GM18517 (cell line): ENCODE measurements around the gene BMAL2.
A peak's percentile ranks its signal among the peaks of the same experiment; 100 is the strongest.

ENCODE experiments used
- ATAC-seq: cut with Tn5 transposase; IDR thresholded peaks from one replicate; pipeline ENCODE4 v1.9.1; 2021; ENCODE audit warnings: mild to moderate bottlenecking, moderate library complexity; ENCODE audit not compliant: unreplicated experiment

BMAL2 gene

GRCh38 chr12:27319848-27320247, 12.8 kb upstream of the BMAL2 start:
- ATAC-seq, result no peak

- ATAC-seq, result no peak
Measured at GRCh38 chr12:27324530-27324929, 8.1 kb upstream of the BMAL2 start.

DNA sequence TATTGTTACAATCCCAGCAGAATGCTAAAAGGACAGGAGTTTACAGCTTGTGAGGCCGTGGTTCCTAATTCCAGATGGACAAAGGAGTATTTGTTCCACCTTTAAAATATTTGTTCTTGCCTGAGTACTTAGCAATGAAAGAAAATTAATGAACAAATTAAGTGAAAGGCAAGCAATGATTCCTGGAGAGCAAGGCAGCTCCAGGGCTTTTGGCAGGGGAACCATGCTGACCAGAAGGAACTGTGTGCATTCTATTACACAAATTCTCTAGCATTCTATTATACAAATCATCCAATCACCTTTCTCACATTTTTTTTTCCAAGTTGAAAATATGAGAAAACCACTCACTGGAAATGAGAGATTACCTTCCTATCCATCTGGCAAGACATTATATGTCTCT, 1.8 kb upstream of the BMAL2 start:
- no peak for ATAC-seq

GRCh38 chr12:27331291-27331926, 1.2 kb upstream of the BMAL2 start:
- peak; percentile 55 for ATAC-seq

DNA sequence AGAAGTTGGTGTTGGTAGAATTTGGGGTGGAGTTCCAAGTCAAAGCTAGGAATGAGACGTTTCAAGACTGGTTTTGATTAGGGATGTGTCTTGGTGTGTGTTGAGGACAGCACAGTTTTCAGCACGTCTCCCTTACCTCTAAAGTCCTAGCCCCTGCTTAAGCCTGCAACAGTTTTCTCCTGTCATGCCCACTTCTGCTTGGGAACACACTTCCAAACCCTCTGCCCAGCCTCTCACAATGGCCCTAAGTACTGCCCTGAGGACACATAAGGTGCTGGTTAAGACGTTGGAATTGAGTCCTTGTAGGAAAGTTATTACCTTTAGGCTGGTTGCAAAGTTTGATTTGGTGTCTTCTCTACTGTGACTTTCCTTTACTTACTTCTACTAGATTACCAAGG, 710 bp upstream of the BMAL2 start:
- ATAC-seq, result no peak

- ATAC-seq, result no peak
Measured at GRCh38 chr12:27332407-27332713, 276 bp upstream of the BMAL2 start.

DNA sequence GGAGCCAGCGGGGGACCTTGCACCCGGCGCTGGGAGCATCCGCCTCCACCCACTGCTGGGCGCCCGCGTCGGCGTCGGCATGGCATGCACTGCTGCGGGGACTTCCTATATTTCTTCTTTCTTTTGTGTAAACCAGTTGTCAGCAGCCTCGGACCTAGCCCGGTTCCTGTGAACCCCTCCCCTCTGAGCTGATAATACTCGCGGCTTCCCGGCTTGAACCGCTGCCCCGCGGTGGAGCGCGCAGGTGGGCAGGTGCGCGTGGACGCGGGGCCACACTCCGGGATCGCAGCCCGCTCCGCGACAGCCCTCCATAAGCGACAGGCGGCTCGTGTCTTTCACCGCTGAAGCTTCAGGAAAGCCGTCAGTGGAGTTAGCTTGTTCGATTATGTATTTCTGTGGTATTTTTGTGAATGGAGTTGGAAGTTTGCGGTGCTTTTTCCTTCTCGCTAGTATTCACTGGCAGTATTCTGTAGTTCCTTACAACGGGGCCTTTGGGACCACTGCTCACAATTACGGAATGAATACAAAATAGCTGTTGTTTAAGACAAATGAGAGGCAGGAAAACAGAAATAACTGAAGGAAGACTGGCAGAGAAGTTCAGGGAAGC, 870 bp downstream of the BMAL2 start:
- ATAC-seq, result peak; percentile 27

GRCh38 chr12:27334042-27334720, 1.5 kb downstream of the BMAL2 start:
- no peak for ATAC-seq

DNA sequence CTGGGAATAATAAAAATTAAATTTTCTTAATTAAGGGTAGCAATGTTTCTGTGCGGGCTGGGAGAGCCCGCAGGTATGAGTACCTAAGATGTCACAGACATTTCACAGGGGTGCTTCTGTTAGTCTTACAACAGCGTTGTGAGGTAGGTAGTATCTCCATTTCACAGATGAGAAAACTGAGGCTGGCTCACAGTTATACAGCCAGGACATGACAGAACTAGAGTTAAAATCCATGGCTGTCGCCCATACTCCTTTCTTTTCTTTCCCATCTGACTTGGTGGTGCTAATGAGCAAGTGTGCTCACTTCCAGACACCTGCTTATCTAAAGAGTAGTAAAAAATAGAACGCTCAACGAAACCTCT, 2.1 kb downstream of the BMAL2 start:
- no peak for ATAC-seq

DNA sequence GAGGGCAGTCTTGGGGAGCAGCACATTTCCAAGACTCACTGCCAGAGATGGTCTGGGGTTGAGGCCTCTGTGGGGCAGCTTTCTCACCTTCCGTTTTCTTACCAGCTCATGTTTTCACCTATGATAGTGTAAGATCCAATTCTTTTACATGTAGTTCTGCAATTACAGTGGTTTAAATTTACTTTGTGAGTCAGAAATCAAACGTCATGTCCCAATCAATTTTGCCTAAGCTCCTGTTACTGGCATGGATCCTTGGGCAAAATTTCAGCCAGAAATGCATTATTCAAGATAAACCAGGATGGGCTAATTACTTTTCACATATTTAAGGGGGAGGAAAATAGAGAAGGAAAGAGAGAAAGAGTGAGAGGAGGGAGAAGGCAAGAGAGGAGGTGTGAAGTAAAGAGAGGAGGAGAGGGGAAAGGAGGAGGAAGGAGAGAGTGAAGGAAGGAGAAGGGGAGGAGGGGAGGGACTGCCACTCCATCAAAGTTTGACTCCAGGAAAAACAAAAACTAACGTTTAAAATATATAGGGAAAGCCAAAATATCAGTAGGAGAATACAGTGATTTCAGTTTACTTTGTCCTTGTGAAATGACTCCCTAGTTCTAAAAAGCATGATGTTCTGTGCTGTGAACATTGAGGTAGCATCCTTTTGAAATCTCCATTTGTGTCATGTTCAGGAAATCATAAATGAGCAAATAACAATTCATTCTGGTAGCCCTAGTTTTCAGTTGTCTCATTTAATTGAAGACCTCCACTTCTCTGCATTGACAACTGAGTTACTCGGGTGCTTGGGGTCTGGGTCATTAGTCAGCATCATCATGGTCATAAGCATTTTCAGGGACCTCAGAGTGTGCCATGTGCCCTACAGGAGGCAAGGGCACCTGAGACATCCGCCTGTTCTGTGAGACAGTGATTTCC, 3.0 kb downstream of the BMAL2 start:
- no peak for ATAC-seq

DNA sequence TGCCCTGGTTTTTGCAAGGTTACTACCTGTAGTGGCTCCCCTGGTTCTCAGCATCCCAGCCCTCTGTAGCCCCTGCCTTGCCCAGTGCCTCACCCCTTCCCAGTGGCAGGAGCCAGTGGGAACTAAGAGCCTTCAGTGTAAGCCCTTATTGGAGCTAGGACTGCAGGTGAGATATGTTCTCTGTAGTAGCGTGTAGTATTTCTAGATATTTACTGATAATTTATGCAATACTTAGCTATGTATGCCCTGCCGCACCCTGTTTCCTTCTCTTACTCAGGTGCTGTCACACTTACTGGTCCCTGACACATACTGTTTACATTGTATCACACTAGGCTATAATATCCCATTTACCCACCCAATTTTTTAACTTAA, 3.6 kb downstream of the BMAL2 start:
- no peak for ATAC-seq

DNA sequence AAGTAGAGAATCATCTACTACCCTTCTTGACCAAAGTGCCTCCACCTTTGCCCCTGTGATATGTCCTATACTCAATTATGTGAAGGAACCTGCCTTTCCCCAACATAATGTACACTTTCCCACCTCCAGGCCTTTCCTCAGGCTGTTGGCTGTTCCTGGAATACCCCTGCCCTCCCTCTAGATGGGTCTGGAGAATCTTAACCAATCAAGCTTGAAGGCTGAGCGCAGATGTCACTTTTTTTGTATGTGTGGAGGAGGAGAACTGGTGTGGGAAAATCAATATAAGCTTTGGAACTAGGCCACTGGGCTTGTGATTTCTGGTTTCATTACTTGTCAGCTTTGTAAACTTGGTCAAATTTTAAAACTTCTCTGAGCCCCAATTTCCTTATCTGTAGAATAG, 4.7 kb downstream of the BMAL2 start:
- ATAC-seq, result no peak

- ATAC-seq, result no peak
Measured at GRCh38 chr12:27338473-27338872, 5.8 kb downstream of the BMAL2 start.

- ATAC-seq, result no peak
Measured at GRCh38 chr12:27340971-27341370, 8.3 kb downstream of the BMAL2 start.

DNA sequence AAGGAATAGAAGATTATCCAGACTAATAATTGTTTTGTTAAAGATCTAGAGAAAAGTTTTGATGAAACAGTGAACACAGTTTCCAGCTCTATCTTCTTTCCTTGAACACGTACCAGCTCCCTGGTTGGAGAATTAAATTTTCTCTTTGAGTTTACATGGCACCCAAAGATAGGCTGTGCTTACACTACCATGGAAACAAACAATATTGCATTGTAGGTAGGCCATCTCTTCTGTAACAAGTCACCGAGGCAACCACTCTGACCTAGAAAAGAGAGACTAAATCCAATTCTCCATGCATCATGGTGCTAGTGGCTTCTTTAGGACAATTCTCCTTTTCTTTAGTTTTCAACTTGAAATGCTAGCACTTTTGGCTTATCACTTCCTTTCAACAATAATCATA, 9.9 kb downstream of the BMAL2 start:
- no peak for ATAC-seq

DNA sequence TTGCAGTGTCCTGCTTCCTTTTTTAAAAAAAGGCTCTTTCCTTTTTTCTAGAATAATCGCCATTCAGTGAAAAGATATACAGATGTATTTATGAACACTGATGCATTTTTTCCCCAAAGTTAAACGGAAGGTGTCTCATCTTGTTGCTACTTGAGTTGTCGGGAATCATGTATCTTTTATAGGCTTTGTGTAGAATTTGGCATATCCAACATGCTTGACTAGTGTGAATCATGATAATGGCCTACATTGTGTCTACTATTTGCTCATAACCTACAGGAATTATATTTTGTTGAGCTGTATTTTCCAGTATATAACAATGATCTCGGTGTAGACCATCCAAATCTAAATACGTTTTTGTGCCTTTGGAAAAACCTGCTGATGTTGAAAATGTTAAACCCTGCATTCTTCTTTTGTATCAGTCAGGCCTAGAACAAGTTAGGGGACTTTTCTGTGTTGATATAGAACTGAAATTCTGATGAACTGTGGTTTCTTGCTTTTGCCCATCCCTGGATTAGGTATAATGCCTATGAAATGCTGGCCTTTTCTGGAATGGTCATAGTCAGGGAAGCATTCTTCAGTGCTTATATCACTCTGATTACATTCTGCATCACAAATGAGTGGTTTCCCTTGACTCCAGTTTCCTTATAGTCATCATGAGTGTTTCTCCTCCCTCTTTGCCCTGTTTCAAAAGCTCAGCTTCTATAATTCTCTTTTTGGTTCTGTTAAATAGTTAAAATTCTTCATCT, 10.8 kb downstream of the BMAL2 start:
- no peak for ATAC-seq

- ATAC-seq, result no peak
Measured at GRCh38 chr12:27344246-27344645, 11.6 kb downstream of the BMAL2 start.

- ATAC-seq, result no peak
Measured at GRCh38 chr12:27344760-27345159, 12.1 kb downstream of the BMAL2 start.

DNA sequence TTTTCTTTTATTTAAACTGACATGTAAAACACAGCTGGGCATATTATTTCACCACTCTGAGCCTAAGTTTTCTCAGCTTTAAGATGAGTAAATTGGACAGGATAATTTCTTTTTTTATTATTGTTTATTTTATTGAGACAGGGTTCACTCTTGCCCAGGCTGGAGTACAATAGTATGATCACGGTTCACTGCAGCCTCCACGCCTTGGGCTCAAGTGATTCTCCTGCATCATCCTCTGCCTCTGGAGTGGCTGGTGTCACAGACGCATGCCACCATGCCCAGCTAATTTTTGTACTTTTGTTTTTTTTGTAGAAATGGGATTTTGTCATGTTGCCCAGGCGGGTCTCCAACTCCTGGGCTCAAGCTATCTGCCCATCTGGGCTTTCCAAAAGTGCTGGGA, 12.7 kb downstream of the BMAL2 start:
- no peak for ATAC-seq

DNA sequence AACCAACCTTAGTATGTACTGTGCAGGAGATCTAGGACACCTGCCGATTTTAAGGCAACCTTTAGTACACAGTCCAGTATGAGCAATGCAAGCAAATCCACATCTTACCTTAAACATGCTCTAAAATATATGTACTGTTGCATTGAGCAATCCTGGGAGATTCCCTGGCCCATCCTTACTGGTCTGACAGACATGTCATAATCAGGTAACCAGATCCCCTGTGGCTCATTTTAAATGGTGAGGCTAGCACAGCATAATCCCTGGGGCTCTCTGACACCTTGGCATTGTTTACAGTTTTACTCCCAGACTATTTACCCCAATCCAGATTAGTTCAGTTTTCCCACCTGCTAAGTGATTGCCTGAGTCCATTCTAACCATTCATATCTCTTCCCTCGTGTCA, 15.1 kb downstream of the BMAL2 start:
- no peak for ATAC-seq

DNA sequence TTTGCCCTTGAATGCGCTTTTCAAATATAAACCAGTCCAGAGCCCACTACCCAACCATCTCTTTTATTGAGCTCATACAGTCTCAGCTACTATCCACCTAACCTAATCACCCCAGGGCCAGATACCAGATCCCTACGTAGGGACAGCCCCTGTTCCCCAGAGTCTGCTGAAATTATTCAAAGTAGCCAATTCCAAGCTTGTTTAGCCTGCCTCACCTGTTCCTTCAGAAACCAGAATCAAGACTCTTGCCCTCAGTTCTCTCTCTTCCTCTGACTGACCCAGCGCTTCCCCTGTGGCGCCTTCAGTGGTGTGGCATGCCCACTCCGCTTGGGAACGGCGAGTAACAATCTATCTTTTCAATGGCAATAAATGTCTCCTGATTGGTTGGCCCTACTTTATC, 18.8 kb downstream of the BMAL2 start:
- no peak for ATAC-seq
